ENCODE results near the gene MEFV. TPM values are rescaled to one million over a fixed set of nuclear protein-coding genes. Genes with fewer than 3 reads are reported as not detected.
"Not testable (repeated sequence)": the region's sequence is repeated elsewhere in the genome, so short reads cannot be mapped to it uniquely, and the experiment has no call there.

The MEFV gene
- total RNA-seq, 1 experiment from 2014 or later = 0.46 TPM

DNA sequence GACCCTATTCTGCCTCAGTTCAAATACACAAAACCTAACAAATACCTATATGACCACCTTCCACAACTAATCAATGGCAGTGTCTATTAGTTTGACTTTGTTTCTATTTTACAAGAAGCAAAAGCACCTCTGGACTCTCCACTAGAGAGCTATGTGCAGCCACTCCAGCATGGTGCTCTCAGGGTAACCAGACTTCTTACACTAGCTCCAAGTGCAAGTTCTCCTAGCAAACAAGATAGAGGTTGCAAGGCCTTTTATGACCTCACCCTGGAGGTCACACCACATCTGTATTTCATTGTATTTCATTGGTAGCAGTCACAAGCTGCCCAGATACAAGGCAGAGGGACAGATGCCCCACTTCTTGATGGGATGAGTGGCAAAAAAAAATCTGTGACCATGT lies 18.5 kb upstream of the MEFV start:
- DNase-seq (ENCODE audit: low read depth, low spot score) (no peak), ATAC-seq (no peak)
- no peaks in the 10 kb centered on the region; the same call in 1 of the 2 replicates for H3K27me3 ChIP-seq (ENCODE audit: control insufficient read depth, insufficient read depth, low read length)
- ChIA-PET CTCF (no interaction called here), POLR2A (no interaction called here)
- H3K4me1 ChIP-seq (ENCODE audit: control insufficient read depth, insufficient read depth, low read length) = no peaks in the 10 kb centered on the region
- BruUV-seq (replicated peaks) = no TSS peak
- in situ Hi-C loops (cut with HindIII; ENCODE audit: low pct_unique_long_range_greater_than_20kb, low sequenced_read_pairs) (no loop called here), intact Hi-C loops (cut with micrococcal nuclease; ENCODE audit: unreplicated experiment) (no loop called here)
- H3K9me3 ChIP-seq (ENCODE audit: control insufficient read depth, insufficient read depth, low read depth, low read length) = no peaks in the 10 kb centered on the region
- no peak overlapping the region for H3K4me3 ChIP-seq (ENCODE audit: low read depth in 2 of 2, low read length in 2 of 2)
- TF ChIP-seq TCF7L2 (IDR thresholded peaks at IDR 0.05; ENCODE audit: low read depth, low read length) (no peak), POLR2AphosphoS5 (IDR thresholded peaks at IDR 0.05; ENCODE audit: low read depth, low read length) (no peak)
- TF ChIP-seq, protein P1, sequence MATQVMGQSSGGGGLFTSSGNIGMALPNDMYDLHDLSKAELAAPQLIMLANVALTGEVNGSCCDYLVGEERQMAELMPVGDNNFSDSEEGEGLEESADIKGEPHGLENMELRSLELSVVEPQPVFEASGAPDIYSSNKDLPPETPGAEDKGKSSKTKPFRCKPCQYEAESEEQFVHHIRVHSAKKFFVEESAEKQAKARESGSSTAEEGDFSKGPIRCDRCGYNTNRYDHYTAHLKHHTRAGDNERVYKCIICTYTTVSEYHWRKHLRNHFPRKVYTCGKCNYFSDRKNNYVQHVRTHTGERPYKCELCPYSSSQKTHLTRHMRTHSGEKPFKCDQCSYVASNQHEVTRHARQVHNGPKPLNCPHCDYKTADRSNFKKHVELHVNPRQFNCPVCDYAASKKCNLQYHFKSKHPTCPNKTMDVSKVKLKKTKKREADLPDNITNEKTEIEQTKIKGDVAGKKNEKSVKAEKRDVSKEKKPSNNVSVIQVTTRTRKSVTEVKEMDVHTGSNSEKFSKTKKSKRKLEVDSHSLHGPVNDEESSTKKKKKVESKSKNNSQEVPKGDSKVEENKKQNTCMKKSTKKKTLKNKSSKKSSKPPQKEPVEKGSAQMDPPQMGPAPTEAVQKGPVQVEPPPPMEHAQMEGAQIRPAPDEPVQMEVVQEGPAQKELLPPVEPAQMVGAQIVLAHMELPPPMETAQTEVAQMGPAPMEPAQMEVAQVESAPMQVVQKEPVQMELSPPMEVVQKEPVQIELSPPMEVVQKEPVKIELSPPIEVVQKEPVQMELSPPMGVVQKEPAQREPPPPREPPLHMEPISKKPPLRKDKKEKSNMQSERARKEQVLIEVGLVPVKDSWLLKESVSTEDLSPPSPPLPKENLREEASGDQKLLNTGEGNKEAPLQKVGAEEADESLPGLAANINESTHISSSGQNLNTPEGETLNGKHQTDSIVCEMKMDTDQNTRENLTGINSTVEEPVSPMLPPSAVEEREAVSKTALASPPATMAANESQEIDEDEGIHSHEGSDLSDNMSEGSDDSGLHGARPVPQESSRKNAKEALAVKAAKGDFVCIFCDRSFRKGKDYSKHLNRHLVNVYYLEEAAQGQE (IDR thresholded peaks at IDR 0.05; ENCODE audit: insufficient read depth in 1 of 2, low read depth in 2 of 2, low read length in 1 of 2) = no peak
- TF ChIP-seq, protein P2, sequence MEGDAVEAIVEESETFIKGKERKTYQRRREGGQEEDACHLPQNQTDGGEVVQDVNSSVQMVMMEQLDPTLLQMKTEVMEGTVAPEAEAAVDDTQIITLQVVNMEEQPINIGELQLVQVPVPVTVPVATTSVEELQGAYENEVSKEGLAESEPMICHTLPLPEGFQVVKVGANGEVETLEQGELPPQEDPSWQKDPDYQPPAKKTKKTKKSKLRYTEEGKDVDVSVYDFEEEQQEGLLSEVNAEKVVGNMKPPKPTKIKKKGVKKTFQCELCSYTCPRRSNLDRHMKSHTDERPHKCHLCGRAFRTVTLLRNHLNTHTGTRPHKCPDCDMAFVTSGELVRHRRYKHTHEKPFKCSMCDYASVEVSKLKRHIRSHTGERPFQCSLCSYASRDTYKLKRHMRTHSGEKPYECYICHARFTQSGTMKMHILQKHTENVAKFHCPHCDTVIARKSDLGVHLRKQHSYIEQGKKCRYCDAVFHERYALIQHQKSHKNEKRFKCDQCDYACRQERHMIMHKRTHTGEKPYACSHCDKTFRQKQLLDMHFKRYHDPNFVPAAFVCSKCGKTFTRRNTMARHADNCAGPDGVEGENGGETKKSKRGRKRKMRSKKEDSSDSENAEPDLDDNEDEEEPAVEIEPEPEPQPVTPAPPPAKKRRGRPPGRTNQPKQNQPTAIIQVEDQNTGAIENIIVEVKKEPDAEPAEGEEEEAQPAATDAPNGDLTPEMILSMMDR (IDR thresholded peaks at IDR 0.05) = no peak
- H3K27ac ChIP-seq (ENCODE audit: low read length) = no peak overlapping the region
- no peaks in the 10 kb centered on the region for H3K36me3 ChIP-seq (ENCODE audit: control insufficient read depth, insufficient read depth, low read length)

DNA sequence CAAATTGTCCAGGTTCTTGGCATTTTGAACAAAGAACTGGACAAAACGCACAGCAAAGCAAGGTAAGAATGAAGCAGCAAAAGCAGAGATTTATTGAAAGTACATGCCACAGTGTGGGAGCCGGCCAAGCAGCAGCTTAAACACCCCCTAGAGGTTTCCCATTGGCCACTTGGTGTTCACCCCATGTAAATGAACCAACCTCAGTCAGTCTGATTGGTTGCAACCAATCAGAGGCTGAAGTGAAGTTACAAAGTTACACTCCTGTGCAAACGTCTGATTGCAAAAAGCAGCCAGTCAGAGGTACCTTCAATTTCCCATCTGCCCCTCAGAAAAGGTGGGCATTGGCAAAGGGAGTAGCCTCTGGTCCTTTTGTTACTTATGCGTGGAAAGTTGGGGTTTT lies 18.1 kb upstream of the MEFV start:
- H3K4me3 ChIP-seq (ENCODE audit: low read depth in 2 of 2, low read length in 2 of 2) = no peak overlapping the region
- H3K9me3 ChIP-seq (ENCODE audit: control insufficient read depth, insufficient read depth, low read depth, low read length) = no peaks in the 10 kb centered on the region
- BruUV-seq (replicated peaks) = no TSS peak
- ChIA-PET CTCF (no interaction called here), POLR2A (no interaction called here)
- no peak for DNase-seq (ENCODE audit: low read depth, low spot score)
- no peak overlapping the region for H3K27ac ChIP-seq (ENCODE audit: low read length)
- ATAC-seq = no peak
- H3K36me3 ChIP-seq (ENCODE audit: control insufficient read depth, insufficient read depth, low read length) = no peaks in the 10 kb centered on the region
- in situ Hi-C loops (cut with HindIII; ENCODE audit: low pct_unique_long_range_greater_than_20kb, low sequenced_read_pairs) = no loop called here
- intact Hi-C loops (cut with micrococcal nuclease; ENCODE audit: unreplicated experiment) = no loop called here
- no peaks in the 10 kb centered on the region; the same call in 1 of the 2 replicates for H3K27me3 ChIP-seq (ENCODE audit: control insufficient read depth, insufficient read depth, low read length)
- TF ChIP-seq SIN3A (IDR thresholded peaks at IDR 0.05; ENCODE audit: borderline replicate concordance, insufficient read depth, low read depth, low read length) (no peak), POLR2AphosphoS5 (IDR thresholded peaks at IDR 0.05; ENCODE audit: low read depth, low read length) (no peak), TCF7L2 (IDR thresholded peaks at IDR 0.05; ENCODE audit: low read depth, low read length) (no peak)
- TF ChIP-seq, protein P1 (IDR thresholded peaks at IDR 0.05; ENCODE audit: insufficient read depth in 1 of 2, low read depth in 2 of 2, low read length in 1 of 2) = no peak
- TF ChIP-seq, protein P2 (IDR thresholded peaks at IDR 0.05) = no peak
- H3K4me1 ChIP-seq (ENCODE audit: control insufficient read depth, insufficient read depth, low read length) = no peaks in the 10 kb centered on the region

DNA sequence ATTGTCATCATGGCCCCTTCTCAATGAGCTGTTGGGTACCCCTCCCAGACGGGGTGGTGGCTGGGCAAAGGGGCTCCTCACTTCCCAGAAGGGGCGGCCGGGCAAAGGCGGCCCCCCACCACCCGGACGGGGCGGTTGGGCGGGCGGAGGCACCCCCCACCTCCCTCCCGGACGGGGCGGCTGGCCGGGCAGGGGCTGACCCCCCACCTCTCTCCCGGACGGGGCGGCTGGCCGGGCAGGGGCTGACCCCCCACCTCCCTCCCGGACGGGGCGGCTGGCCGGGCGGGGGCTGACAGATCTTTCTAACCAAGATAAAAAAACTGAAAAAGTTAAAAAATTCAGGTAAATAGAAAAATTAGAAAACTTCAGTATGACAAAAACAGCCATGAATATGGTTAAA lies 14.8 kb upstream of the MEFV start:
- intact Hi-C loops (cut with micrococcal nuclease; ENCODE audit: unreplicated experiment); H3K27me3 ChIP-seq (ENCODE audit: control insufficient read depth, insufficient read depth, low read length); POLR2A ChIA-PET; H3K27ac ChIP-seq (ENCODE audit: low read length); H3K9me3 ChIP-seq (ENCODE audit: control insufficient read depth, insufficient read depth, low read depth, low read length); H3K4me3 ChIP-seq (ENCODE audit: low read depth in 2 of 2, low read length in 2 of 2); BruUV-seq (replicated peaks); H3K36me3 ChIP-seq (ENCODE audit: control insufficient read depth, insufficient read depth, low read length); CTCF ChIA-PET; ATAC-seq; DNase-seq (ENCODE audit: low read depth, low spot score); in situ Hi-C loops (cut with HindIII; ENCODE audit: low pct_unique_long_range_greater_than_20kb, low sequenced_read_pairs); H3K4me1 ChIP-seq (ENCODE audit: control insufficient read depth, insufficient read depth, low read length): not testable (repeated sequence)

DNA sequence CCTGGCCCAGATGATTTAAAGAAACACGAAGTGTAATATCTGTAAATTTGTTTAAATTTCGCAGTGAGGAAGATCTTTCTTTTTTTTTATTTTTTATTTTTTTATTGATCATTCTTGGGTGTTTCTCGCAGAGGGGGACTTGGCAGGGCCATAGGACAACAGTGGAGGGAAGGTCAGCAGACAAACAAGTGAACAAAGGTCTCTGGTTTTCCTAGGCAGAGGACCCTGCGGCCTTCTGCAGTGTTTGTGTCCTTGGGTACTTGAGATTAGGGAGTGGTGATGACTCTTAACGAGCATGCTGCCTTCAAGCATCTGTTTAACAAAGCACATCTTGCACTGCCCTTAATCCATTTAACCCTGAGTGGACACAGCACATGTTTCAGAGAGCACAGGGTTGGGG lies 14.3 kb upstream of the MEFV start:
- H3K9me3 ChIP-seq (ENCODE audit: control insufficient read depth, insufficient read depth, low read depth, low read length); in situ Hi-C loops (cut with HindIII; ENCODE audit: low pct_unique_long_range_greater_than_20kb, low sequenced_read_pairs); H3K4me1 ChIP-seq (ENCODE audit: control insufficient read depth, insufficient read depth, low read length); CTCF ChIA-PET; ATAC-seq; DNase-seq (ENCODE audit: low read depth, low spot score); H3K4me3 ChIP-seq (ENCODE audit: low read depth in 2 of 2, low read length in 2 of 2); POLR2A ChIA-PET; H3K27ac ChIP-seq (ENCODE audit: low read length); BruUV-seq (replicated peaks); H3K27me3 ChIP-seq (ENCODE audit: control insufficient read depth, insufficient read depth, low read length); intact Hi-C loops (cut with micrococcal nuclease; ENCODE audit: unreplicated experiment); H3K36me3 ChIP-seq (ENCODE audit: control insufficient read depth, insufficient read depth, low read length): not testable (repeated sequence)
